K562 (cell line): ENCODE measurements around the gene ANO8. TPM values are rescaled to one million over a fixed set of nuclear protein-coding genes. Genes with fewer than 3 reads are reported as not detected.

Experiments used
- ATAC-seq: fragments of 200-7000 bp; cut with Tn5 transposase; 3 replicates; pipeline ENCODE4 v1.9.1; 2020; ENCODE audit warnings: moderate library complexity
- BruUV-seq: library from RNA; stranded (reverse); fragments of 400-500 nt; replicated peaks from 2 replicates; lab custom pipeline; 2021; lab: Mats Ljungman, UMichigan
- CTCF ChIA-PET: fragments of 300-600 bp; formaldehyde crosslinking; extraction: SDS; loops from one replicate; lab custom pipeline; 2021; ENCODE audit warnings: low intra/inter-chr PET ratio; lab: Yijun Ruan, JAX
- POLR2A ChIA-PET: fragments of 300-600, 350-650 bp; sonication (Branson Sonifier 250); formaldehyde crosslinking; extraction: SDS; loops from one replicate; lab custom pipeline; 2021; ENCODE audit warnings: antibody characterized with exemption, inconsistent platforms; lab: Yijun Ruan, JAX
- DNase-seq, 4 experiments: peaks; one replicate each; pipeline versions ENCODE4 v3.0.0 to v3.0.0-alpha.2; 2011 to 2018; ENCODE audit warnings: low spot score in 3 of 4, mixed read lengths in 3 of 4; ENCODE audit errors: extremely low read depth in 1 of 4
- FAIRE-seq: peaks from 2 replicates; lab custom pipeline; 2011; peaks lifted over from hg19 to GRCh38; lab: Jason Lieb, UNC
- H2AFZ ChIP-seq: 2 replicates; pipeline ENCODE4 v1.6.0; 2011; ENCODE audit warnings: low read depth, low read length, control low read depth, inconsistent platforms
- H3K27ac ChIP-seq: fragments of 200-600 bp; 3 replicates; pipeline ENCODE4 v1.8.0; 2011; ENCODE audit warnings: low read depth, mild to moderate bottlenecking, control low read depth, inconsistent platforms, low read length, moderate library complexity, mixed read lengths; ENCODE audit errors: extremely low read depth
- H3K27me3 ChIP-seq, 2 experiments: fragments of 300-600 bp in 1 of 2; 2 replicates in 1 of 2; 3 replicates in 1 of 2; pipeline versions ENCODE4 v1.6.0 to v1.8.0; 2011; ENCODE audit warnings: inconsistent platforms in 2 of 2, low read length in 2 of 2, mild to moderate bottlenecking in 1 of 2, mixed read lengths in 1 of 2, moderate library complexity in 1 of 2; ENCODE audit not compliant: control insufficient read depth in 2 of 2, insufficient read depth in 2 of 2
- H3K36me3 ChIP-seq: fragments of 300-600 bp; 3 replicates; pipeline ENCODE4 v1.8.0; 2011; ENCODE audit warnings: mild to moderate bottlenecking, low read length, inconsistent platforms; ENCODE audit not compliant: control insufficient read depth, insufficient read depth
- H3K4me1 ChIP-seq, 2 experiments: fragments of 200-600 bp in 1 of 2; replicated peaks in 1 of 2; 2 replicates in 1 of 2; 3 replicates in 1 of 2; pipeline versions ENCODE4 v1.5.1 to v1.8.0; 2011; ENCODE audit warnings: inconsistent platforms in 2 of 2, low read length in 2 of 2, mild to moderate bottlenecking in 1 of 2, mixed read lengths in 1 of 2, moderate library complexity in 1 of 2; ENCODE audit not compliant: control insufficient read depth in 2 of 2, insufficient read depth in 2 of 2
- H3K4me2 ChIP-seq: 2 replicates; pipeline ENCODE4 v1.6.1; 2011; ENCODE audit warnings: low read length, control low read depth, inconsistent platforms, mixed read lengths; ENCODE audit not compliant: insufficient read depth
- H3K4me3 ChIP-seq: fragments of 200-600 bp; sonication (generic), shearing (Covaris generic); 2 replicates; pipeline ENCODE4 v1.5.1; 2016; ENCODE audit warnings: control low read depth, inconsistent platforms
- H3K79me2 ChIP-seq: fragments of 200-600 bp; 3 replicates; pipeline ENCODE4 v1.8.0; 2011; ENCODE audit warnings: low read length, inconsistent platforms; ENCODE audit not compliant: control insufficient read depth, insufficient read depth
- H3K9ac ChIP-seq, 2 experiments: 2 replicates each; pipeline versions ENCODE4 v1.6.0 to v1.6.1; 2011; ENCODE audit warnings: low read depth in 2 of 2, low read length in 2 of 2, control low read depth in 1 of 2, inconsistent platforms in 1 of 2, mild to moderate bottlenecking in 1 of 2, mixed read lengths in 1 of 2; ENCODE audit not compliant: insufficient read depth in 1 of 2
- H3K9me1 ChIP-seq: one replicate; pipeline ENCODE4 v1.6.0; 2011; ENCODE audit warnings: inconsistent platforms, mild to moderate bottlenecking, low read length, moderate library complexity; ENCODE audit not compliant: control insufficient read depth, insufficient read depth
- H3K9me3 ChIP-seq: replicated peaks from 2 replicates; pipeline ENCODE4 v1.5.1; 2011; ENCODE audit warnings: low read depth, low read length, inconsistent platforms; ENCODE audit not compliant: control insufficient read depth, insufficient read depth
- H4K20me1 ChIP-seq: replicated peaks from 2 replicates; pipeline ENCODE4 v1.6.1; 2011; ENCODE audit warnings: low read length, inconsistent platforms, mixed read lengths; ENCODE audit not compliant: control insufficient read depth, insufficient read depth
- CHD4 ChIP-seq: fragments of 200-600 bp; sonication (generic); IDR thresholded peaks from 3 replicates; pipeline ENCODE4 v1.6.1; 2012; ENCODE audit warnings: low read depth, mild to moderate bottlenecking, mixed read lengths, low read length, inconsistent platforms; ENCODE audit not compliant: insufficient read depth, insufficient replicate concordance, poor library complexity, severe bottlenecking
- HMG20A ChIP-seq: fragments of 450-650 bp; formaldehyde crosslinking; conservative IDR thresholded peaks from 2 replicates; pipeline ENCODE4 v1.4.0; 2020; ENCODE audit warnings: mild to moderate bottlenecking, mixed read lengths
- KDM1A ChIP-seq, 2 experiments: fragments of 450-650 bp; IDR thresholded peaks; 2 replicates each; pipeline ENCODE4 v1.6.1; 2016; ENCODE audit warnings: mild to moderate bottlenecking in 2 of 2
- MYBL2 ChIP-seq, 2 experiments: fragments of 450-650 bp in 1 of 2; sonication (generic) in 1 of 2; formaldehyde crosslinking in 1 of 2; IDR thresholded peaks; 2 replicates each; pipeline versions ENCODE4 v1.6.1 to v1.8.1; 2017 to 2022; ENCODE audit warnings: borderline replicate concordance in 1 of 2, inconsistent platforms in 1 of 2, low read depth in 1 of 2, mild to moderate bottlenecking in 1 of 2, missing genetic modification reagents in 1 of 2, moderate library complexity in 1 of 2
- NR2C2 ChIP-seq, 2 experiments: fragments of 200-800 bp in 1 of 2; sonication (Bioruptor generic) in 1 of 2; sonication (generic) in 1 of 2; formaldehyde crosslinking in 1 of 2; IDR thresholded peaks; 2 replicates each; pipeline versions ENCODE4 v1.6.1 to v1.8.0; 2016 to 2022; ENCODE audit warnings: mild to moderate bottlenecking in 1 of 2, missing compliant biosample characterization in 1 of 2, missing genetic modification characterization in 1 of 2, missing genetic modification reagents in 1 of 2
- POLR2H ChIP-seq: IDR thresholded peaks from 2 replicates; pipeline ENCODE4 v1.6.1; 2016; ENCODE audit warnings: missing genetic modification characterization, low read depth, mild to moderate bottlenecking, control low read depth, missing compliant biosample characterization, moderate library complexity
- SMARCA5 ChIP-seq: fragments of 450-650 bp; IDR thresholded peaks from 2 replicates; pipeline ENCODE4 v1.6.1; 2016
- TAL1 ChIP-seq: fragments of 450-650 bp; IDR thresholded peaks from 2 replicates; pipeline ENCODE4 v1.6.1; 2016; ENCODE audit warnings: mild to moderate bottlenecking
- TRIM28 ChIP-seq: fragments of 450-650 bp; IDR thresholded peaks from 2 replicates; pipeline ENCODE4 v1.6.1; 2017
- ZNF121 ChIP-seq: sonication (generic); formaldehyde crosslinking; conservative IDR thresholded peaks from 2 replicates; pipeline ENCODE4 v1.8.0; 2022; ENCODE audit warnings: missing genetic modification reagents
- ZNF197 ChIP-seq: fragments of 200-800 bp; sonication (Bioruptor generic); IDR thresholded peaks from 2 replicates; pipeline ENCODE4 v1.6.1; 2016; ENCODE audit warnings: low read depth, missing genetic modification characterization, missing compliant biosample characterization
- ZNF217 ChIP-seq: sonication (generic); formaldehyde crosslinking; IDR thresholded peaks from 2 replicates; pipeline ENCODE4 v1.8.0; 2022; ENCODE audit warnings: mild to moderate bottlenecking, missing genetic modification reagents
- ZNF277 ChIP-seq: fragments of 250-450 bp; sonication (Bioruptor Pico); IDR thresholded peaks from 2 replicates; pipeline ENCODE4 v1.8.0; 2022; ENCODE audit warnings: inconsistent platforms, mild to moderate bottlenecking, moderate library complexity, borderline replicate concordance
- ZNF444 ChIP-seq: fragments of 250-450 bp; sonication (Bioruptor Pico); IDR thresholded peaks from 2 replicates; pipeline ENCODE4 v1.4.0; 2020; ENCODE audit warnings: mild to moderate bottlenecking, moderate library complexity
- whole genome bisulfite sequencing: fragments of 100-300 bp; shearing (Covaris generic); methylation state at CpG from one replicate; pipeline ENCODE4 v1.1.6; 2016; ENCODE audit warnings: low coverage, mixed read lengths; ENCODE audit not compliant: insufficient coverage; ENCODE audit errors: missing lambda C conversion rate; 5-methylcytosine and 5-hydroxymethylcytosine counted together
- in situ Hi-C: fragments of 300-500 bp; cut with MboI; formaldehyde crosslinking; loops from 4 replicates; pipeline ENCODE4 v1.15.0; 2018; ENCODE audit warnings: inconsistent platforms, mixed read lengths
- intact Hi-C: fragments of 100-400 bp; cut with micrococcal nuclease; formaldehyde crosslinking; loops from 2 replicates; pipeline ENCODE4 v1.14.2; 2022
- polyA plus RNA-seq, 8 experiments: library from polyadenylated mRNA; depleted of rRNA in 4 of 8; stranded (reverse) in 5 of 8; unstranded in 3 of 8; fragments of >200 nt; fragmentation: Nextera tagmentation in 2 of 8; fragmentation: Illumina TruSeq in 1 of 8; extraction: Ambion mirVana in 2 of 8; extraction: Trizol in 1 of 8; gene quantifications; 2 replicates each; pipeline versions ENCODE4 v1.2.1 to v1.2.3, GENCODE V29; 2011 to 2014; ENCODE audit warnings: inconsistent platforms in 1 of 8, missing spikeins in 1 of 8
- total RNA-seq, 7 experiments: library from RNA; depleted of rRNA in 6 of 7; stranded (reverse); fragments of >200 nt in 6 of 7; fragmentation: Illumina TruSeq in 2 of 7; extraction: Trizol in 2 of 7; gene quantifications; 2 replicates each; pipeline versions ENCODE4 v1.2.1 to v1.2.3, GENCODE V29; 2011 to 2021; ENCODE audit warnings: low replicate concordance in 1 of 7
- TF ChIP-seq, protein P1 (sequence below): sonication (generic); formaldehyde crosslinking; IDR thresholded peaks from 2 replicates; pipeline ENCODE4 v1.9.0; 2022; ENCODE audit warnings: mild to moderate bottlenecking, missing genetic modification reagents

Gene ANO8
- total and polyA plus RNA-seq, 9 of the 15 experiments (the other 6 are each of a cell fraction or from before 2014, with no cell fraction given), result 0.07 to 7.6 (median 2.3) TPM; not detected in 1

GRCh38 chr19:17333611-17334413 is 843 bp downstream of the ANO8 start:
- Histone ChIP-seq H2AFZ (peak overlapping the region; percentile 90), H3K4me1 (peaks cover 29 to 72% of the 10 kb centered on the region in 2 experiments; a peak in 4 of 5 replicates), H3K9me3 (no peaks in the 10 kb centered on the region; the same call in 1 of the 2 replicates), H3K4me2 (peak overlapping the region; percentile 76), H4K20me1 (no peaks in the 10 kb centered on the region; the same call in 1 of the 2 replicates), H3K27ac (peak overlapping the region; percentile 75), H3K4me3 (peak overlapping the region; percentile 69), H3K27me3 (no peaks in the 10 kb centered on the region), H3K9me1 (no peaks in the 10 kb centered on the region), H3K79me2 (peaks cover 22% of the 10 kb centered on the region), H3K36me3 (peaks cover 12% of the 10 kb centered on the region; the same call in 1 of the 3 replicates), H3K9ac (peak overlapping the region; percentile 69 to 90)
- WGBS, result 11% methylated on average over 46 of the region's 52 CpGs
- peak; percentile 92 for FAIRE-seq
- in situ Hi-C loops, result no loop called here
- POLR2A ChIA-PET, result interaction anchor here (0.6 to 7.9 kb wide), 13 partner anchors 9 to 343 kb away, joined by 3 to 78 read pairs (median 3); partner anchors contain the start of genes BST2 and DDA1
- CTCF ChIA-PET, result interaction anchor here (0.6 to 1.5 kb wide), 2 partner anchors 28 to 46 kb away, joined by 3 read pairs; partner anchors contain the start of gene MRPL34
- intact Hi-C loops, result loop anchor here (1.0 to 2.0 kb wide), 2 partner anchors 25 to 41 kb away; partner anchors contain the start of gene DDA1
- DNase-seq, result peak; percentile 69 to 95 (median 78)
- TSS peak; percentile 21 for BruUV-seq
- ATAC-seq, result peak; percentile 27
- TF ChIP-seq TAL1 (no peak), ZNF217 (CRISPR knock-in tag) (no peak), ZNF444 (CRISPR knock-in tag) (no peak), MYBL2 (IDR thresholded peaks at IDR 0.05; ENCODE audit: low read depth) (no peak), MYBL2 (CRISPR knock-in tag; IDR thresholded peaks at IDR 0.05; ENCODE audit: borderline replicate concordance) (no peak), NR2C2 (CRISPR knock-in tag; IDR thresholded peaks at IDR 0.05) (no peak), NR2C2 (tag; IDR thresholded peaks at IDR 0.05) (no peak), ZNF121 (CRISPR knock-in tag) (no peak), ZNF197 (no peak), SMARCA5 (peak; percentile 98), ZNF277 (CRISPR knock-in tag) (no peak), KDM1A (IDR thresholded peaks at IDR 0.05) (peak; percentile 95 to 98), TRIM28 (peak; percentile 21; the same call in 1 of the 2 replicates), HMG20A (CRISPR knock-in tag) (no peak), POLR2H (no peak), CHD4 (peak; percentile 100)
- TF ChIP-seq, protein P1, sequence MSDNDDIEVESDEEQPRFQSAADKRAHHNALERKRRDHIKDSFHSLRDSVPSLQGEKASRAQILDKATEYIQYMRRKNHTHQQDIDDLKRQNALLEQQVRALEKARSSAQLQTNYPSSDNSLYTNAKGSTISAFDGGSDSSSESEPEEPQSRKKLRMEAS (CRISPR knock-in tag), result no peak
